Measurements from ENCODE around the gene CARD14.
A peak's percentile ranks its signal among the peaks of the same experiment; 100 is the strongest.

The CARD14 gene

DNA sequence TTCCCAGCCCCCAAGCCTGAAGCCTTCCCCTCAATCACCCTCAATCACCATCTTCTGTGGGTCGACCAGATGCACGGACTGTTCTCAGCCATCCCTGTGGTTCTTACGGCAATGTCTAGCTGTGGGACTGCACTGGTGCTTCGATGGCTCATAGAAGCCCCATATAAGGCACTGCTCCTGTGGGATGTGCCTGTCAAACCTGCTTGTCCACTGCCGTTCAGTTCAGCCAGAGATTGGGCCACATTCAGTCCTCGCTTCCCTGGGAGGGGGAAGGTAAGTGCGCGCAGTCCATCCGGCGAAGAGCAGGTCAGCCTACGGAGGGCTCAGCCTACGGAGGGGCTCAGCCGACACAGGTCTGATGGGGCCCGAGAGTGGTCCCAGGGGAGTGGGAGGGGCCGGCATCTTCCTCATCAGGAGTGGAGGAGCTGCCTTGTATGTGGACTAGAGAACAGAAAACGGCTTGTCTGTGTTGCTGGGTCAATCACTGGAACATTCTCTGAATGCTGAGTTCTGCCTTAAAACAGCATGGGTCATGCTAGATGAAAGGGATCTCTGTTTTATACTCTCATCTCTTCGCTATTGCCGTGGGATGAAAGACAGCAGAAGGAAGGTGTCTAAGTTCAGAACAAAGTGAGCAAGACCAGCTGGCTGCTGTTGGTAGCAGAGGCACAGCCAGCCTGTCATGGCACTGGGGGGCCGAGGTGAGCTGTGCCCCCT is at the start of gene CARD14:
CARD14 (plus strand) TSS at position 247 of the 717 bp plus-strand sequence. CDS start 11,409 bp downstream, outside the sequence.
- no peak for DNase-seq (ENCODE audit: low read depth)

- no peak for DNase-seq (ENCODE audit: low read depth)
These were observed 47.7 kb upstream of the CARD14 start for GRCh38 chr17:80122026-80122575.

DNA sequence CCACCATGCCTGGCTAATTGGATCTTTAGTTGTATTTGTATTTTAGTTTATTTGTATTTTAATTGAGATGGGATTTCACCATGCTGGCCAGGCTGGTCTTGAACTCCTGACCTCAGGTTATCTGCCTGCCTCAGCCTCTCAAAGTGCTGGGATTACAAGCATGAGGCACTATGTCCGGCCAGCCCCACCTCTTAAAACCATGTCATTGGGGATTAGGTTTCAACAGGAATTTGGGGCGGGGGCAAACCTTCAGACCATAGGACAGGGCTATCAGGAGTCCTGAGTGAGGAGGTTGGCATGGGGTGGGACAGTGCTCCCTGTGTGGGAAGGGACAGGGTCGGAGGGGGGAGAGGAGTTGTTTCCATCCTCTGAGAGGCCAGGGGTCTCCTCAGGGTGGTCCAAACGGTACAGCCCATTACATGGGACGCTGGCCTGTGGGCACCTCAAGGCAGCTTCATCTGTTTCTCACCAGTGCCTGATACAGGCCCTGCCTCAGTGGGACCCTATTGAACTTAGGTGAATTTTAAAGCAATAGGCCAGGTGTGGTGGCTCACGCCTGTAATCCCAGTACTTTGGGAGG is 46.8 kb upstream of the CARD14 start:
- no peak for DNase-seq (ENCODE audit: low read depth)

- DNase-seq (ENCODE audit: low read depth) = no peak
These were observed 46.0 kb upstream of the CARD14 start for GRCh38 chr17:80123791-80124190.

- no peak for DNase-seq (ENCODE audit: low read depth)
These were observed 45.4 kb upstream of the CARD14 start for GRCh38 chr17:80124351-80124981.

DNA sequence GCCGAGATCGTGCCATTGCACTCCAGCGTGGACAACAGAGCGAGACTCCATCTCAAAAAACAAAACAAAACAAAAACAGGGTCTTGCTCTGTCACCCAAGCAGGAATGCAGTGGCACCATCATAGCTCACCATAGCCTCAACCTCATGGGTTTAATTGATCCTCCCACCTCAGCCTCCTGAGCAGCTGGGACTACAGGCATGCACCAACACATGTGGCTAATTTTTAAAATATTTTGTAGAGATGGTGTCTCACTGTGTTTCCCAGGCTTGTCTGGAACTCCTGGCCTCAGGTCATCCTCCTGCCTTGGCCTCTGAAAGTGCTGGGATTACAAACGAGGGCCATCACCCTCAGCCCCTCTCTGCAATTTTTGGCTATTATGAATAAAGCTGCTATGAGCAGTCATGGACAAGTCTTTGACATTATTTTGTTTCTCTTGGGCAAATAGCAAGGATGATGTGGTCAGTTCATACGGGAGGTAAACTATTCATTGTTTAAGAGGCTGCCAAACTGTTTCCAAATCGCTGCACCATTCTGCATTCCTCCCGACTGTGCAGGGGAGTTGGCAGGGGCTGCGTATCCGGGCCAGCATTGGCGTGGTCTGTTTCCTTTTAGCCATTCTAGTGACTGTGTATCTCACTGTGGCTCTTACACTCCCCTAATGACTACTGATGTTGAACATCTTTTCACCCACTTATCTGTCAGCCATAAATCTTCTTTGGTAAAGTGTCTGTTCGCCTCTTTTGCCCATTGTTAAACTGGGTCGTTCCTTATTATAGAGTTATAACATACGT is 44.0 kb upstream of the CARD14 start:
- DNase-seq (ENCODE audit: low read depth) = no peak

DNA sequence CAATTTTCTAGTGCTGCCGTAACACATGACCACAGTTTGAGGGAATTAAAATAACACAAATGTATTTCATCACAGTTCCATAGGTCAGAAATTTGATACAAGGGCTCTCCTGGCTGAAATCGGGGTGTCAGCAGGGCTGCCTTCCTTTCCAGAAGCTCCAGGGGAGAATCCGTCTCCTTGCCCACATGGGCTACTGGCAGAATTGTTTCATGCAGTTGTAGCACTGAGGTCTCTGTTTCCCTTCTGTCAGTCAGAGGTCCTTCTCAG is 43.4 kb upstream of the CARD14 start:
- DNase-seq (ENCODE audit: low read depth) = no peak

DNA sequence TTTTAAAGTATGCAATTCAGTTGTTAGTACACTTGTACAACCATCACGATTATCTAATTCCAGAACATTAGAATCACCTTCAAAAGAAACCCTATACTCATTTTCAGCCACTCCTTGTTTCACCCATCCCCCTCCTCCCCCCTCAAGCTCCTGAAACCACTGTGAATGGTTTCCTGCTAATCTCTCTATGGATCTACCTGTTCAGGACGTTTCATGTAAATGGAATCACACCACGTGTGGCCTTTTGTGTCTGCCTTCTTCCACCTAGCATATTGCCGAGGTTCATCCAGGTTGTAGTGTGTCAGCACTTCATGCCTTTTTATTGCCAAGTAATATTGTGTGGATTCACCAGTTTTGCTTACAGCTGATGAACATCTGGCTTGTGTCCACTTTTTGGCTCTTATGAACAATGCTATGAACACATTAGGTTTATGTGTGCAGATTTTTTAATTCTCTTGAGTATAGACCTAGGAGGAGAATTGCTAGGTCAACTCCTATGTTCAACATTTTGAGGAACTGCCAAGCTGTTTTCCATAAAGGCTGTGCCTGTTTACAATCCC is 40.7 kb upstream of the CARD14 start:
- DNase-seq (ENCODE audit: low read depth) = no peak

DNA sequence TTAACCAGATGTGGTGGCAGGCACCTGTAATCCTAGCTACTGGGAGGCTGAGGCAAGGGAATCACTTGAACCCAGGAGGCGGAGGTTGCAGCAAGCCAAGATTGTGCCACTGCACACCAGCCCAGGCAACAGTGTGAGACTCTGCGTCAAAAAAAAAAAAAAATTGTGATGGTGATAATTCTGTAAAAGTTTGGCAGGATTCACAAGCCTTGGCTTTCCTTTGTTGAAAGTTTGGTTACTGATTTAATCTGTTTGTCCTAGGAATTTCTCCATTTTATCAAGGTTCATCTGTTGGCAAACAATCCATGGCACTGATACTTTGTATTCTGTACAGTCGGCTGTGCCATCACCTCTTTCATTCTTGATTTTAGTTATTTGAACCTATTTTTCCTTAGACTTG is 38.8 kb upstream of the CARD14 start:
- no peak for DNase-seq (ENCODE audit: low read depth)

DNA sequence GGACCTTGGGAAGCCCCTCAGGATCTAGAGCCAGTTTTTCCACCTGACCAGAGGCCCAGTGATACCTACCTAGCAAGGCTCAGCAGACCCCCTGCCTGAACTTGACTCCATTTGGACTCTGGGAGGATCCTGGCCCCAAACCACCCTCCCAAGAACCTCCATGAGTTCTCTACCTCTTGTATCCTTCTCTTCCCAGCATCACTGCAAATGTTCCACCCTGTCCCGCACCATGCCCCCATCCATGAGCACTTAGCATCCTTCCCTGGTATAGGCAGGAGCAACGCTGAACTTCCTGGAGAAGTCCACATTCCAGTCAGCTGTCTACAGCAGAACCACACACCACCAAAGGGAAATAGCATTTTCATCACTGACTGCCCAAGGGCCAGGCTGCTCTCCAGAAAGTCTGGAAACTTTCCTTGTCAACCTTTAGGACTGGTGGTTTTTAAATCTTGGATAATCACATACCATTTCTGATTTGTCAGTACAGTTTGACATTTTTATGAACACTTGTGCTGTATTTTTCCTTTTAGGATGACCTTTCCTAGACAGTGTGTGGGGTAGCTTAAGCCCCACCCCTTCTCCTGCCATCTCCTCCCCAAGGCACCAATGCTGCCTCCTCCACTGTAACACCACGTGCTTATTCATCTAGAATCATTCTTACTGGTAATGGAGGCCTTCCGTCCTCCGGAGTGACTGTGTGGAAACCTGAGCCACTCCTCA is 36.8 kb upstream of the CARD14 start:
- DNase-seq (ENCODE audit: low read depth) = no peak

GRCh38 chr17:80133626-80133970 is 36.2 kb upstream of the CARD14 start:
- DNase-seq (ENCODE audit: low read depth) = no peak

DNA sequence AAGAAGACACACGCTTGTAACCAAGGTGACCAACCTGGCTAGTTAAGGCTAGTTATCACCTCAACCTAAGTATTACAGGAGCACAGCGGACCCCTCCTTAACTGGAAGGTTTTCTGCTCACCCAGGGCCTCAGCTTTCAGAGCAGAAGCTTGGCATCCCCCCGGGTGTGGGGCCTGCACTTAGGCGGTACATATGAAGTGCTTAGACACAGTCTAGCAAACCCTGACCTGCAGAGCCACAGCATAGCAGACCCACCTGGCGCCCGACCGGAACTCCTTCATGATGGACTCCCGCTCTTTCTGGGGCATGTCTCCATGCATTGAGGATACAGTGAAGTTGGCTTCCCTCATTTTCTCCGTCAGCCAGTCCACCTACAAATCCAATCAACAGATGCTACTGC is 32.7 kb upstream of the CARD14 start:
- no peak for DNase-seq (ENCODE audit: low read depth)

DNA sequence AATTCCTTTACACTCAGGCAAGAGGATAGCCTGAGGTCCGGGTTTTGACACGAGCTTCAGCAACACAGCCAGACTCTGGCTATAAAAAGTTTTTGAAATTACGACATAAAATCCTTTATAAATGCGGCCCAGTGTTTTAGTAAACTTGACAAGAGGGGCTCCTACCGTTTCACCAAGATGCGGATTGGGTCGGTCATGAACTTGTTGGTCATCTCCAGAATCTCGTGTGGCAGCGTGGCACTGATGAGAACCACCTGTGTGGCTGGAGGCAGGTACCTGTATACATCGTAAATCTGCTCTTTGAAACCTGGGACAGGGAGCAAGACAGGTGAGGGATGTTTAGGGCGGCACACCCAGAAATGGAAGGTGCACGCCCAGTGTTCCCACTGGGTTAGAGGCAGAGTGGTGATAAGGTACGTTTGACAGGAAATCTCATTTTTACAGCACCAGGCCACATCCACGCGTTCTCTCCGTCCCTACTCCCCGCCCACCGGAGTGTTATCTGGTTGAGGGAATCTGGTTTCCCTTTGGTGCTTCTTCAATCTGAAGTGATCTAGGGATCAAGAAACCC is 30.9 kb upstream of the CARD14 start:
- no peak for DNase-seq (ENCODE audit: low read depth)

DNA sequence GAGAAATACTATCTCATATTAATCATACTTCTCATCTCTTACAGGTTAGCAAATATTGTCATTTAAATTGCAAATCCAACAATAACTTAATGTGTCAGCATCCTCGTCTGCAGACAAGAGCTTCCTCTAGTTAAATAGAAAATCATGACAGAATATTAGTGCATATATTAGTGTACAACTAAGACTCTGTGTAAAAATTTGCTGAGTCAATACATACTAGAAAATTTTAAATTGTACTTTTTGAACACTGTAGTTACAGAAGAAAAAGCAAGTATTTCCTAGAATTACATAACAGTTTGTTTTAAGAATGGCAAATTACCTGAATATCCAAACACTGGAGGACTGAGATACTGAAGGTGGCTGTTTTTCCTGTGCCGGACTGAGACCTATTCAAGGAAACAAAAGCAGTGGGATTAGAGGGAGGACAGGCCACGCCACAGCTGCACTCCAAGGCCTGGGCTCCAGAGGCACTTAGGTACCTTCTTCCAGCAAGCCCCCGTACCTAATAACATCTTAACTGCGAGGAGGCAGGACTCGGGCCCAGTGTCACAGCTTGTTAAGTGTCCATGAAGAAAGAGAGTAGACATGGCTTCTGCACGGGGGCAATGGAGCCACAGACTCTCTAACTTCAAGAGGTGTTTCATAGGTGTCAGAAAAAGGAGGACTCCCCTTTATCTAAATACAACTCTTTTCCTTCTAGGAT is 28.2 kb upstream of the CARD14 start:
- DNase-seq (ENCODE audit: low read depth) = no peak

DNA sequence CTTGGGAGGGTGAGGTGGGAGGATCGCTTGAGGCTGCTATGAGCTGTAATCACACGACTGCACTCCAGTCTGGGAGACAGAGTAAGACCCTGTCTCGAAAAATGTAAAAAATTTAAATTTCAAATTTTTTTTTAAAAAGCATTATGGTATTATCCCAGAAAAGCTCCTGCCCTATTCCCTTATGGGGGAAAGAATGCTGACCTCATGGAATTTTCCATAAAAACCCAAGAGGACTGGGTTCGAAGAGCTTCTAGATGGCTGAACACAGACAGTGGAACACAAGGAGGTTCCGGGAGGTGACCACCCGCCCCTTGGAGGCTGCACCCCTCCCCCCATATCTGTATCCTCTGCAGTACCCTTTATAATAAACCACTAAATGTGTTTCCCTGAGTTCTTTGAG is 26.9 kb upstream of the CARD14 start:
- no peak for DNase-seq (ENCODE audit: low read depth)

DNA sequence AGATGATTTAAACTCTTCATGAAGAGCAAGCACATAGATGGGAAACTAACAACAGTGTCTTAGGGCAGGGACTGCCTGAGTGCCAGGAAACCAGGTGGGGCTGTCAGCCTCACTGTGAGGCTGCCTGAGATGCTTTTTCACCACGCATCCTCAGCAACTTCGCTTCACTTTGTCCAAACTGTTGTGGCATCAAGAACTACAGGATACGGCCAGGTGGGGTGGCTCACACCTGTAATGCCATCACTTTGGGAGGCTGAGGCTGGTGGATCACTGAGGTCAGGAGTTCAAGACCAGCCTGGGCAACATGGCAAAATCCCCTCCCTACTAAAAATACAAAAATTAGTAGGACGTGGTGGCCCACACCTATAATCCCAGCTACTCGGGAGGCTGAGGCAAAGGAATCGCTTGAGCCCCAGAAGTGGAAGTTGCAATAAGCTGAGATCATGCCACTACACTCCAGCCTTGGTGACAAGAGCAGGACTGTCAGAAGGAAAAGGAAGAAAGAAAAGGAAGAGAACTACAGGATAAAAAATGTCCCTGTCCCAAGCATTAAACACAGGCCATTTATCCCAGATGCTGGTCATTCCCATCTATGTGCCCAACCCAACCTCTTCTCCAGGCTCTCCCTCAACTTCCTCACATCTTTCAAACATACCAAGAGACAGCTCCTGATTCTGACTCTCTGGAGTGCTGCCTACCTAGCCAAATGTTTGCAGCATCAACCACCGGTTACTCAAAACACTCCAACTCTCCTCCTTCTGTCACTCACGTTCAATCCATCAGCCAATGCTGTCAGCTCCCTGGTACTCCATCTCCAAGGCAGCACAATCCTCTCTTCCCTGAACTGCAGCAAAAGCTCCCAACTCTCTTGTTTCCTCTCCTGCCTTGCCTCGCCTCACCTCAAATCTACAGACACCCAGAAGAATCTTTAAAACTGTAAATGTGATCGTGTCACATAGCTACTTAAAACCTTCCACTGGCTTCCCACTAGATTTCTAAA is 24.5 kb upstream of the CARD14 start:
- no peak for DNase-seq (ENCODE audit: low read depth)

DNA sequence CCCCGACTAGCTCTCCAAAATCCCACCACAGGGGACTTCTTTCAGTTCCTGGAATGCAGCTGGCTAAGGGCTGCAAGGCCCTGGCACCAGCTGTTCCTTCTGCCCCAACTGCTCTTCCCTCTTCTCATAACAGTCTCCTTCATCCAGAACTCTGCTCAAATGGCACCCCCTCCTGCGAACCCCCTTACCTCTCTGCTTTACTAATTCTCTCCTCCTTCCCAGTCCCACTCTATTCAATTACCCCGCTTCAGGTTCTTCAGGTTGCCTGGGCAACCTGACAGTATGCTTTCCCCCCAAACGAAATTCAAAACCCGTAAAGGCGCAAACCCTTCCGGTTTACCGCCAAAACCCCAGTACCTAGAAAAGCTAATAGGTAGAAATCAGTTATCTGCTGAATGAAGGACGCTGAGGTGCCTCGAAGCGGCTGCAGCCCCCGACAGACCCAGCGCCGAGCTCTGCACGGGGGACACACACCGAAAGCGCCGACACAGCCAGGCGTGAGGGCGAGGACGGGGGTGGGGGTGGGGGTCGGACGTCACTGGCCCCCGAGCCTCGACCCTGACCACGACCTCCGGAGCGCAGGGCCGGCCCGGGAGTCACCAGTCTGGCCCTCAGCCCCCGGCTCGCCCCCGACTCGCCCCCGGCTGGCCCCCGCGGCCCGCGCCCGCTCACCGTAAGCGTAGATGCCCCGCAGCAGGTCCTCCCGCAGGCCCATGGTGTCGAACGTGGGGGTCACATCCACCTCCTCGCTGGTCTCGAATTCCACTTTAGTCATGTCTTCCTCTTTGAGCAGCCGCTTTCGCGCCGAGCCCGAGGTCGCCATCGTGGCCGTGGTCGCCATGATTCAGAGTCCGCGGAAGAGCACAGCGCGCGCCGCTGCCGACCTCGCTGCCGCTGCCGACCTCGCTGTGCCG is 23.5 kb upstream of the CARD14 start:
- no peak for DNase-seq (ENCODE audit: low read depth)

DNA sequence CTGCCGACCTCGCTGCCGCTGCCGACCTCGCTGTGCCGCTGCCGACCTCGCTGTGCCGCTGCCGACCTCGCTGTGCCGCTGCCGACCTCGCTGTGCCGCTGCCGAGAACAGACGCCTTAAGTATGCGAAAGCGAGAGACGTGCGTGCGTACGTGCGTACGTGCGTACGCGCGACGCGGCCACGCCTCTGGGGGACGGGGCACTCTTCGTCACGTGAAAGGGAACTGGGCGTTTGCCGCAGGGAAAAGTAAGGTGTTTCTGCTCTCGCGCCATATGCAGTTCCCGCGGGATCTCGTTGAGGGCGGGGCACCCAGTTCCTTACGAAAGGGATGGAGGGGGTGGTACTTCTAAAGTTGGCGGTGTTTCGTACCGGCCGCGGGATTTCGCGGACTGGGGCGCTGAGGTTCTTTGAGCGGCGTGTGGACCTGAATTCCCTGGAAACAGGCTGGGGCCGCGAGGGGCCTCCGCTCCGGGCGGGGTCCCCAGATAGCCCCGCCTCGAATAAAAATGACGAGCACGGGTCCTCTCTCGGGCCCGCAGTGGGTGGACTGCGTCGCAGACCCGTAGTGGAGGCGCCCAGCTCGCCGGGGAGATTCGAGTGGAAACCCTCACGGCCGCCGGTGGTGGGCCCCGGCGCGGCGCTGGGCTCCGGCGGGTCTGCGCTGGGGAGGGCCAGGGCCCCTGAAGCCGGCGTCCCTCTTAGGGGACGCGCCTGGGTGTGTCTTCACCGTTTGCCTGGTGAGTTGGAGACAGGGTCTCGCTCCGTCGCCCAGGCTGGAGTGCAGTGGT is 22.6 kb upstream of the CARD14 start, which contains the start of gene EIF4A3:
EIF4A3 (minus strand) TSS at position 94 of the 788 bp plus-strand sequence. CDS start 167 bp downstream, outside the sequence.
- DNase-seq (ENCODE audit: low read depth) = peak; percentile 96

Data from activated T-cell treated with anti-CD3 and anti-CD28 coated beads for 24 hours (primary cell).